IMR-90 (cell line): ENCODE measurements around the gene ANXA8. TPM values are rescaled to one million over a fixed set of nuclear protein-coding genes. Genes with fewer than 3 reads are reported as not detected.

Experiments used
- ATAC-seq: fragments of 200-7000 bp; cut with Tn5 transposase; 2 replicates; pipeline ENCODE4 v1.9.1; 2020; ENCODE audit warnings: low read depth, mild to moderate bottlenecking, moderate library complexity
- BruUV-seq: library from RNA; stranded (reverse); fragments of 400-500 nt; replicated peaks from 2 replicates; lab custom pipeline; 2021; lab: Mats Ljungman, UMichigan
- CTCF ChIA-PET: fragments of 300-600 bp; formaldehyde crosslinking; extraction: SDS; loops from one replicate; lab custom pipeline; 2021; ENCODE audit warnings: antibody characterized with exemption; lab: Yijun Ruan, JAX
- POLR2A ChIA-PET: fragments of 300-600 bp; sonication (Branson Sonifier 250); formaldehyde crosslinking; loops from one replicate; lab custom pipeline; 2022; ENCODE audit warnings: antibody characterized with exemption; ENCODE audit not compliant: unreplicated experiment; lab: Charles Lee
- DNase-seq: peaks from one replicate; pipeline ENCODE4 v3.0.0; 2013
- H2AFZ ChIP-seq: replicated peaks from 2 replicates; pipeline ENCODE3; 2013; ENCODE audit warnings: low read length, mild to moderate bottlenecking; ENCODE audit not compliant: poor library complexity
- H2AK5ac ChIP-seq: 2 replicates; pipeline ENCODE4 v1.6.1; 2013; ENCODE audit warnings: low read depth, low read length, inconsistent platforms
- H2AK9ac ChIP-seq: replicated peaks from 2 replicates; pipeline ENCODE3; 2013; ENCODE audit warnings: mild to moderate bottlenecking, low read depth, low read length, moderate library complexity; ENCODE audit not compliant: poor library complexity
- H2BK120ac ChIP-seq: 2 replicates; pipeline ENCODE4 v1.6.1; 2013; ENCODE audit warnings: low read depth, low read length, inconsistent platforms
- H2BK15ac ChIP-seq: 3 replicates; pipeline ENCODE4 v1.6.1; 2013; ENCODE audit warnings: low read depth, low read length, inconsistent platforms
- H2BK20ac ChIP-seq: 2 replicates; pipeline ENCODE4 v1.6.1; 2013; ENCODE audit warnings: low read depth, mild to moderate bottlenecking, inconsistent platforms, low read length, moderate library complexity
- H2BK5ac ChIP-seq: 2 replicates; pipeline ENCODE4 v1.6.1; 2013; ENCODE audit warnings: mild to moderate bottlenecking, low read depth, low read length, inconsistent platforms; ENCODE audit not compliant: poor library complexity, severe bottlenecking
- H3K14ac ChIP-seq: replicated peaks from 2 replicates; pipeline ENCODE4 v1.6.1; 2013; ENCODE audit warnings: low read depth, low read length, inconsistent platforms
- H3K18ac ChIP-seq: 2 replicates; pipeline ENCODE4 v1.6.1; 2013; ENCODE audit warnings: low read depth, low read length, control low read depth
- H3K23ac ChIP-seq: 2 replicates; pipeline ENCODE4 v1.6.1; 2013; ENCODE audit warnings: low read depth, low read length, inconsistent platforms
- H3K27ac ChIP-seq: 2 replicates; pipeline ENCODE4 v1.5.1; 2013; ENCODE audit warnings: mild to moderate bottlenecking, control low read depth, low read length; ENCODE audit not compliant: insufficient read depth
- H3K27me3 ChIP-seq: 2 replicates; pipeline ENCODE4 v1.6.1; 2013; ENCODE audit warnings: low read length; ENCODE audit not compliant: control insufficient read depth, insufficient read depth
- H3K36me3 ChIP-seq: 2 replicates; pipeline ENCODE4 v1.6.1; 2013; ENCODE audit warnings: low read length, mixed read lengths; ENCODE audit not compliant: control insufficient read depth, insufficient read depth
- H3K4ac ChIP-seq: 2 replicates; pipeline ENCODE4 v1.6.1; 2013; ENCODE audit warnings: low read depth, low read length, inconsistent platforms
- H3K4me1 ChIP-seq: 2 replicates; pipeline ENCODE4 v1.6.1; 2013; ENCODE audit warnings: low read length, mixed read lengths; ENCODE audit not compliant: control insufficient read depth, insufficient read depth
- H3K4me2 ChIP-seq: 2 replicates; pipeline ENCODE4 v1.6.1; 2013; ENCODE audit warnings: low read depth, mild to moderate bottlenecking, control low read depth, low read length, moderate library complexity
- H3K4me3 ChIP-seq: 2 replicates; pipeline ENCODE4 v1.5.1; 2013; ENCODE audit warnings: low read depth, mild to moderate bottlenecking, control low read depth, low read length, moderate library complexity; ENCODE audit not compliant: insufficient read depth
- H3K56ac ChIP-seq: 2 replicates; pipeline ENCODE4 v1.6.1; 2013; ENCODE audit warnings: low read length, inconsistent platforms; ENCODE audit not compliant: insufficient read depth; ENCODE audit errors: extremely low read depth
- H3K79me1 ChIP-seq, 2 experiments: 2 replicates each; pipeline ENCODE4 v1.6.1; 2013; ENCODE audit warnings: low read length in 2 of 2, inconsistent platforms in 1 of 2, low read depth in 1 of 2
- H3K9ac ChIP-seq: 2 replicates; pipeline ENCODE4 v1.6.1; 2013; ENCODE audit warnings: low read depth, low read length, control low read depth
- H3K9me1 ChIP-seq: 2 replicates; pipeline ENCODE4 v1.6.1; 2013; ENCODE audit warnings: low read length, inconsistent platforms; ENCODE audit not compliant: insufficient read depth
- H3K9me3 ChIP-seq: 2 replicates; pipeline ENCODE4 v1.6.1; 2013; ENCODE audit warnings: low read length; ENCODE audit not compliant: control insufficient read depth, insufficient read depth
- H4K20me1 ChIP-seq: 2 replicates; pipeline ENCODE4 v1.6.1; 2013; ENCODE audit warnings: low read length, inconsistent platforms; ENCODE audit not compliant: insufficient read depth
- H4K5ac ChIP-seq: 2 replicates; pipeline ENCODE4 v1.6.1; 2013; ENCODE audit warnings: mild to moderate bottlenecking, low read depth, low read length, control low read depth
- H4K8ac ChIP-seq, 2 experiments: 2 replicates each; pipeline ENCODE4 v1.6.1; 2013; ENCODE audit warnings: low read depth in 2 of 2, low read length in 2 of 2, control low read depth in 1 of 2, inconsistent platforms in 1 of 2
- H4K91ac ChIP-seq: 2 replicates; pipeline ENCODE4 v1.6.1; 2013; ENCODE audit warnings: low read depth, low read length, inconsistent platforms; ENCODE audit not compliant: insufficient read depth
- BHLHE40 ChIP-seq: fragments of 150-350 bp; IDR thresholded peaks from 2 replicates; pipeline ENCODE4 v1.6.1; 2016; ENCODE audit warnings: mild to moderate bottlenecking, low read depth, low read length
- CEBPB ChIP-seq: IDR thresholded peaks from 2 replicates; pipeline ENCODE4 v1.6.1; 2012; ENCODE audit warnings: low read depth, low read length, improper control_type of control experiment
- ELK1 ChIP-seq: fragments of 150-350 bp; IDR thresholded peaks from 2 replicates; pipeline ENCODE4 v1.6.1; 2016; ENCODE audit warnings: low read depth, mild to moderate bottlenecking, low read length, moderate library complexity, borderline replicate concordance
- FOS ChIP-seq: fragments of 150-350 bp; IDR thresholded peaks from 2 replicates; pipeline ENCODE4 v1.6.1; 2016; ENCODE audit warnings: low read depth, low read length
- MXI1 ChIP-seq: IDR thresholded peaks from 2 replicates; pipeline ENCODE4 v1.6.1; 2012; ENCODE audit warnings: low read depth, mild to moderate bottlenecking, low read length, moderate library complexity, borderline replicate concordance
- NFE2L2 ChIP-seq: fragments of 150-350 bp; IDR thresholded peaks from 2 replicates; pipeline ENCODE4 v1.6.1; 2016; ENCODE audit warnings: low read depth, mild to moderate bottlenecking, low read length
- POLR2A ChIP-seq: IDR thresholded peaks from 2 replicates; pipeline ENCODE4 v1.6.1; 2012; ENCODE audit warnings: mild to moderate bottlenecking, low read depth, low read length
- SMC3 ChIP-seq: fragments of 150-350 bp; IDR thresholded peaks from 2 replicates; pipeline ENCODE4 v1.6.1; 2016; ENCODE audit warnings: low read depth, mild to moderate bottlenecking, antibody characterized with exemption, low read length, moderate library complexity
- WGBS, 2 experiments: methylation state at CpG; one replicate each; pipeline versions ENCODE4 v1.1.5 to v1.1.7; 2013; ENCODE audit warnings: missing lambda C conversion rate in 2 of 2; ENCODE audit not compliant: insufficient read length in 1 of 2; ENCODE audit errors: extremely low coverage in 2 of 2; 5-methylcytosine and 5-hydroxymethylcytosine counted together
- dilution Hi-C: fragments of 300-500 bp; cut with HindIII; formaldehyde crosslinking; loops from one replicate; pipeline ENCODE4 v1.14.3; 2018; ENCODE audit warnings: low sequenced_read_pairs; ENCODE audit not compliant: unreplicated experiment
- in situ Hi-C: fragments of 300-500 bp; cut with MboI; formaldehyde crosslinking; loops from 3 replicates; pipeline ENCODE4 v1.14.3; 2019; ENCODE audit warnings: low sequenced_read_pairs, inconsistent platforms, mixed read lengths
- intact Hi-C: fragments of 100-400 bp; cut with micrococcal nuclease; formaldehyde crosslinking; loops from 2 replicates; pipeline ENCODE4 v1.10.0; 2022
- polyA plus RNA-seq, 3 experiments: library from polyadenylated mRNA; depleted of rRNA; stranded (reverse); fragments of >200 nt; gene quantifications; 2 replicates each; pipeline ENCODE4 v1.2.3, GENCODE V29; 2012; ENCODE audit warnings: low replicate concordance in 1 of 3
- total RNA-seq: library from RNA; depleted of rRNA; stranded (reverse); fragments of >200 nt; gene quantifications from 2 replicates; pipeline ENCODE4 v1.2.3, GENCODE V29; 2012
- TF ChIP-seq, protein P1 (sequence below): fragments of 150-350 bp; IDR thresholded peaks from 2 replicates; pipeline ENCODE4 v1.6.1; 2017; ENCODE audit warnings: mild to moderate bottlenecking, antibody characterized with exemption, low read length, low read depth

ANXA8 gene
- total and polyA plus RNA-seq, 2 of the 4 experiments (the other 2 are of a cell fraction), result 0.90 to 1.1 TPM

DNA sequence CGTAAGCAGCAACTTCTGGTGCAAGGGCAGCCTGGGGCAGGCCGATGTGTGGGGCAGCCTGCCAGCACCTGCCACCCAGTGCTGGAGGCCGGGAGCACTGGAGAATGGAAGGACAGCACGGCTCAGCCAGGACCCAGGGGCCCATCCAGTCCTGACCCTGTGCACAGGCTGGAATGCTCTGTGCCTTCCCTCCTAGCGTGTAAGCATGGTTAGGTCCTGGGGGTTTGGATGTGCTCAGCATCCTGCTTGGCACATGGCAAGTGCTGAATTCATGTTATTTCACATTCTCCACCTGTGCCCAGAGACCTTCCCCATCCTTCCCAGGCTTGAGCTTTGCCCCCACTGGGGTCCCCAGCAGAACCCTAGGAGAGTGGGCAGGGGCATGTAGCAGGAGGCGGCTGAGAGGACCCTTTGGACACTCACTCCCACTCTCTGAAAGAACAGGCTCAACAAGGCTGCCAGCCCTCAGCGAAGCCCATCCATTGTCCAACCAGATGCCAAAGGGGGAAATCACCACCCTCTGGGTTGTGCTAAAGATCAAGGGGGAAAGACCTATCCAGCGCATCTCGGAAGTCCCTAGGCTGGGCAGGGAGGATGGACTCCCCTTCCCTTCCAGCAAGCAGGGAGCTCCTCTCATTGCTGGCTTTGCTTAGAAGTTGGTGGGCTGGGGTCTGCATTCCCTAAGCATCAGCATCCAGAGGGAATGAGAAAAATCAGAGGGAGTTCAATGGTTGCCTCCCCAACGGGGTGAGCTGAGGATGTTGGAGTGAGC, 29.7 kb downstream of the ANXA8 start (continued):
- no peak for TF ChIP-seq MXI1

DNA sequence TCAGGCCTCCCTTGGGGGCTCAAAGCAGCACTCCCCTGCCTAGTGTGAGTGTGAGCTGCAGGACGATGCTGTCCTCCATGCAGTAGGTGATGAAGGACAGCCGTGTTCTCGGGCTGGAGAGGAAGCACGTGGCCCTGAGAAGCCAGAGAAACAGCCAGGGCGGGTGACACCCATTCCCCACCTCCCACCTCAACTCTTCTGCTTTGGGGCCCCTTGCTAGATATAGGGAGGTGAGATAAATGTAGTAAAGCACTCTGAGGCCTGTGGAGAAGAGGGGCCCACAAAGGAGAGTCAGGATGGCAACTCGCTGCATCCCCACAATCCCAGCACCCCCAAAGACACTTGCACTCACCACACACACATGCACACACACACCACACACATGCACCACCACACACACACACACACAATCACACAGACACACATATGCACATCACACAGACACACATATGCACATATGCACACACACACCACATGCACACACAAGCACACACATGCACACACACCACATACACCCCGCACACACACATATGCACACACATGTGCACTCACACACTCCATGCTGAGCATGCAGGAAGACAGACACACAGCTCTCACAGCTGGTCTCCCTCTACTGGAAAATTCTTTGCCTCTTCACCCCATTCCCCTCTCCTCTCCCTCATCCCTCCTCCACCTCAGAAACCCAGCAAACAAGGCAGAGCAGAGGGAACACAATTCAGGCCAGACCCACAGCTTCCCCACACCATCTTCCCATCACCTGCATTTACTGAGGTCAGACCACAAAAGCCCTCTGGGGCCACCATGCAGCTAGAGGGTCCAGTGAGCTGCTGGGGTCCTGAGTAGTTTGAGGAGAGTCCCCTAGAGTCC, 30.5 kb downstream of the ANXA8 start:
- no peaks in the 10 kb centered on the region for H4K20me1 ChIP-seq
- H3K4me2 ChIP-seq, result no peak overlapping the region
- peaks cover 26% of the 10 kb centered on the region; the same call in 1 of the 2 replicates for H3K27me3 ChIP-seq
- H3K4ac ChIP-seq, result no peak overlapping the region
- H3K36me3 ChIP-seq, result no peaks in the 10 kb centered on the region
- POLR2A ChIA-PET, result no interaction called here
- H3K9me3 ChIP-seq, result no peaks in the 10 kb centered on the region
- H2BK15ac ChIP-seq, result no peak overlapping the region
- no peak overlapping the region for H3K23ac ChIP-seq
- H2BK120ac ChIP-seq, result no peak overlapping the region
- WGBS, 2 experiments, result no CpG with 5 or more reads among the region's 7 CpGs
- peak overlapping the region; percentile 23 for H2AK9ac ChIP-seq
- H3K4me1 ChIP-seq, result peaks cover 10% of the 10 kb centered on the region
- DNase-seq, result no peak
- CTCF ChIA-PET, result no interaction called here
- no TSS peak for BruUV-seq
- H2BK20ac ChIP-seq, result no peak overlapping the region; the same call in 1 of the 2 replicates
- no peak for TF ChIP-seq BHLHE40
- TF ChIP-seq, protein P1, sequence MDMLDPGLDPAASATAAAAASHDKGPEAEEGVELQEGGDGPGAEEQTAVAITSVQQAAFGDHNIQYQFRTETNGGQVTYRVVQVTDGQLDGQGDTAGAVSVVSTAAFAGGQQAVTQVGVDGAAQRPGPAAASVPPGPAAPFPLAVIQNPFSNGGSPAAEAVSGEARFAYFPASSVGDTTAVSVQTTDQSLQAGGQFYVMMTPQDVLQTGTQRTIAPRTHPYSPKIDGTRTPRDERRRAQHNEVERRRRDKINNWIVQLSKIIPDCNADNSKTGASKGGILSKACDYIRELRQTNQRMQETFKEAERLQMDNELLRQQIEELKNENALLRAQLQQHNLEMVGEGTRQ, result no peak
- TF ChIP-seq POLR2A, result no peak
- no peak for TF ChIP-seq CEBPB
- TF ChIP-seq MXI1, result no peak
- no peak for TF ChIP-seq SMC3
- TF ChIP-seq FOS, result no peak
- no peak for TF ChIP-seq ELK1
- no peak for TF ChIP-seq NFE2L2
- H3K56ac ChIP-seq, result no peak overlapping the region
- no peak overlapping the region for H3K14ac ChIP-seq
- in situ Hi-C loops, result no loop called here
- peak overlapping the region; percentile 51 for H2BK5ac ChIP-seq
- H3K9ac ChIP-seq, result no peak overlapping the region
- dilution Hi-C loops, result no loop called here
- H3K18ac ChIP-seq, result no peak overlapping the region
- no peak overlapping the region for H4K8ac ChIP-seq
- no peak overlapping the region for H3K4me3 ChIP-seq
- no peak overlapping the region for H4K5ac ChIP-seq
- H3K9me1 ChIP-seq, result peaks cover 9% of the 10 kb centered on the region
- peak overlapping the region; percentile 7 for H2AFZ ChIP-seq
- H3K79me1 ChIP-seq, result no peaks in the 10 kb centered on the region
- no peak for ATAC-seq
- no peak overlapping the region for H3K27ac ChIP-seq
- no peak overlapping the region for H4K91ac ChIP-seq
- H2AK5ac ChIP-seq, result no peak overlapping the region
- intact Hi-C loops, result no loop called here
